ENCODE results near the gene ING1.

- TF ChIP-seq GATA2 (IDR thresholded peaks at IDR 0.05; ENCODE audit: low read depth, low read length) (no peak), GATA3 (IDR thresholded peaks at IDR 0.05; ENCODE audit: low read depth, low read length) (no peak)
These were observed 44.8 kb downstream of the ING1 start for GRCh38 chr13:110758195-110758805.

All from SH-SY5Y (cell line).